Uterus (tissue), 4 donors: Measurements from ENCODE around the gene BTBD6. TPM values are rescaled to one million over a fixed set of nuclear protein-coding genes. Genes with fewer than 3 reads are reported as not detected.

Experiments
- DNase-seq, 2 donors: peaks; one replicate each; pipeline ENCODE4 v3.0.0-alpha.2; 2019 to 2020
- H3K27ac ChIP-seq, 2 donors: fragments of 200-600 bp; sonication (generic); 1 replicate in 1 of 2; 2 replicates in 1 of 2; pipeline ENCODE4 v1.5.1; 2016 to 2018
- H3K27me3 ChIP-seq, 2 donors: fragments of 200-600 bp; sonication (generic); one replicate each; pipeline ENCODE4 v1.5.1; 2018 to 2019; ENCODE audit warnings: control low read depth in 1 of 2
- H3K36me3 ChIP-seq, 2 donors: fragments of 200-600 bp; sonication (generic); one replicate each; pipeline ENCODE4 v1.5.1; 2019; ENCODE audit warnings: control low read depth in 1 of 2
- H3K4me1 ChIP-seq, 2 donors: fragments of 200-600 bp; sonication (generic); one replicate each; pipeline ENCODE4 v1.5.1; 2018 to 2019; ENCODE audit warnings: control low read depth in 1 of 2
- H3K4me3 ChIP-seq, 2 donors: fragments of 200-600 bp; sonication (generic); 1 replicate in 1 of 2; 2 replicates in 1 of 2; pipeline ENCODE4 v1.5.1; 2018 to 2019; ENCODE audit warnings: mild to moderate bottlenecking in 1 of 2
- H3K9me3 ChIP-seq, 2 donors: fragments of 200-600 bp; sonication (generic); one replicate each; pipeline ENCODE4 v1.5.1; 2019; ENCODE audit warnings: control low read depth in 1 of 2
- POLR2A ChIP-seq, 2 donors: fragments of 450-650 bp; IDR thresholded peaks; one replicate each; pipeline ENCODE4 v1.6.1; 2016; ENCODE audit warnings: antibody characterized with exemption in 2 of 2, mild to moderate bottlenecking in 1 of 2, moderate library complexity in 1 of 2
- intact Hi-C: fragments of 100-400 bp; cut with DNase I; formaldehyde crosslinking; loops from one replicate; pipeline ENCODE4 v1.15.1; 2023; ENCODE audit warnings: low total_unique reads
- total RNA-seq, 4 donors: library from RNA; depleted of rRNA in 3 of 4; stranded (reverse); fragments of >200 nt in 3 of 4; gene quantifications; one replicate each; pipeline versions ENCODE4 v1.1.0 to v1.2.4, GENCODE V29; 2014 to 2023
- TF ChIP-seq, protein P1 (sequence below), 4 experiments: fragments of 200-600 bp in 2 of 4; fragments of 450-650 bp in 2 of 4; sonication (generic) in 2 of 4; IDR thresholded peaks; one replicate each; pipeline ENCODE4 v1.5.1; 2016 to 2019; ENCODE audit warnings: antibody characterized with exemption in 4 of 4, mild to moderate bottlenecking in 2 of 4, moderate library complexity in 1 of 4
- donor health status: DM: yes; HTN: yes; CAD: no.

BTBD6 gene
- total RNA-seq, 4 donors from 2014 or later: 12.8 to 41.9 (median 27.9) TPM

DNA sequence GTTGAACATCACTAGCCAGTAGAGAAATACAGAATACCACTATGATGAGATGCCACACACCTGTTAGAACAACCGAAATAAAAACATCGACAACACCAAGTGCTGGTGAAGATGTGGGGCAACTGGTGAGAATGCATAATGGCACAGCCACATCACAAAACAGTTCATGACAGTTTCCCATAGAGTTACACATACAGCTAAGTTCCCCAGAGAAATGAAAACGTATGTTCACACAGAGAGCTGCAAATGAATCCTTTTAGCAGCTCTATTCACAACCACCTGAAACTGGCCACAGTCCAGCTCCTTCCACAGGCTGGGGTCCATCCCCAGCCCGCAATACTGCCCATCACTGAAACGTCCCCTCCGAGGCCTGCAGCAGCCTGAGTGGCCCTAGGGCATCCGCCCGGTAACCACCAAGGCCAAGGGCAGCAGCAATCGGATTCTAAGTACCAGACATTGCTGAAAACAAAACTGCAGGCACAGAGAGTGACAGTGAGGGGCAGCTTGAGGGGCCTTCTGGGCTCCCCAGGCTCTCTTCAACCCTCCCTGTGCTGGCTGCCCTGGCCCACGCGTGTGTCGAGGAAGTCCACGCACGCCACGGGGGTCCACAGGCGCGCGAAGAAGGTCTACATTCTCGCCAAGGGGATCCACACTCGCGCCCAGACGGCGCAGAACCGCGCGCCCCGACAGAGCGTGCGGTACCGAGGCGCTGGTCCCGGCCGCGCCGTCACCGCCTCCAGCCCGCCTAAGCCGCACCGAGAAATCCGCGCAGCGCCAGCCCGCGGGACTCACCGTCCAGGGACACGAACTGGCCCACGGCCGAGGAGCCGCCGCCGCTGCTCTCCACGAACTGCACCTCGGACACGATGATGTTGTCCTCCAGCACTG lies 51.6 kb downstream of the BTBD6 start:
- peak in 1 of 2 donors; percentile 48 for DNase-seq
- intact Hi-C loops: no loop called here
- no peaks in the 10 kb centered on the region for H3K36me3 ChIP-seq
- no peaks in the 10 kb centered on the region for H3K9me3 ChIP-seq
- H3K27me3 ChIP-seq: no peaks in the 10 kb centered on the region
- peaks cover 0 to 10% of the 10 kb centered on the region in 2 donors for H3K4me1 ChIP-seq
- peak overlapping the region; percentile 68 to 84 for H3K4me3 ChIP-seq
- H3K27ac ChIP-seq: peak overlapping the region; percentile 93 to 98
- TF ChIP-seq, protein P1, sequence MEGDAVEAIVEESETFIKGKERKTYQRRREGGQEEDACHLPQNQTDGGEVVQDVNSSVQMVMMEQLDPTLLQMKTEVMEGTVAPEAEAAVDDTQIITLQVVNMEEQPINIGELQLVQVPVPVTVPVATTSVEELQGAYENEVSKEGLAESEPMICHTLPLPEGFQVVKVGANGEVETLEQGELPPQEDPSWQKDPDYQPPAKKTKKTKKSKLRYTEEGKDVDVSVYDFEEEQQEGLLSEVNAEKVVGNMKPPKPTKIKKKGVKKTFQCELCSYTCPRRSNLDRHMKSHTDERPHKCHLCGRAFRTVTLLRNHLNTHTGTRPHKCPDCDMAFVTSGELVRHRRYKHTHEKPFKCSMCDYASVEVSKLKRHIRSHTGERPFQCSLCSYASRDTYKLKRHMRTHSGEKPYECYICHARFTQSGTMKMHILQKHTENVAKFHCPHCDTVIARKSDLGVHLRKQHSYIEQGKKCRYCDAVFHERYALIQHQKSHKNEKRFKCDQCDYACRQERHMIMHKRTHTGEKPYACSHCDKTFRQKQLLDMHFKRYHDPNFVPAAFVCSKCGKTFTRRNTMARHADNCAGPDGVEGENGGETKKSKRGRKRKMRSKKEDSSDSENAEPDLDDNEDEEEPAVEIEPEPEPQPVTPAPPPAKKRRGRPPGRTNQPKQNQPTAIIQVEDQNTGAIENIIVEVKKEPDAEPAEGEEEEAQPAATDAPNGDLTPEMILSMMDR (IDR thresholded peaks at IDR 0.05): no peak
- TF ChIP-seq POLR2A (IDR thresholded peaks at IDR 0.05): no peak

Other genes with a start within 250 kb of the BTBD6 start
- gene CDCA4, start 227.4 kb upstream of the BTBD6 start, total RNA-seq: 10 to 100 TPM in 2 of 4 donors, 1 to 10 TPM in 2; 2.3 to 43.3 (median 10.3) TPM
- 1 to 10 TPM in 2 of 4 donors, not detected in 2; 1.7 to 3.7 TPM for gene GPR132, start 183.1 kb upstream of the BTBD6 start, total RNA-seq
- 10 to 100 TPM in 2 of 4 donors, 1 to 10 TPM in 2; 7.6 to 27.4 (median 11.9) TPM for gene JAG2, start 79.8 kb upstream of the BTBD6 start, total RNA-seq
- 10 to 100 TPM in 3 of 4 donors, not detected in 1; 11.0 to 22.3 (median 13.2) TPM for gene NUDT14, start 67.2 kb upstream of the BTBD6 start, total RNA-seq
- gene BRF1, start 52.5 kb downstream of the BTBD6 start, total RNA-seq: 10 to 100 TPM in 3 of 4 donors, 1 to 10 TPM in 1; 9.7 to 77.7 (median 61.3) TPM
- gene PACS2, start 66.2 kb downstream of the BTBD6 start, total RNA-seq: 100 to 1,000 TPM in 1 of 4 donors, 10 to 100 TPM in 3; 37.1 to 116 (median 52.2) TPM
- gene TEX22, start 150.0 kb downstream of the BTBD6 start, total RNA-seq: 1 to 10 TPM in 2 of 4 donors, not detected in 2; 1.1 to 3.8 TPM
- gene MTA1, start 171.3 kb downstream of the BTBD6 start, total RNA-seq: 100 to 1,000 TPM in 2 of 4 donors, 10 to 100 TPM in 2; 62.9 to 218 (median 108) TPM
- 100 to 1,000 TPM in 3 of 4 donors, 10 to 100 TPM in 1; 76.1 to 377 (median 163) TPM for gene CRIP2, start 226.3 kb downstream of the BTBD6 start, total RNA-seq
- 10 to 100 TPM in 3 of 4 donors, under 1 TPM in 1; 0.51 to 64.7 (median 34.4) TPM for gene CRIP1, start 238.4 kb downstream of the BTBD6 start, total RNA-seq
- 10 to 100 TPM in 1 of 4 donors, 1 to 10 TPM in 1, under 1 TPM in 1, not detected in 1; 0.51 to 11.0 (median 9.4) TPM for gene TEDC1, start 242.7 kb downstream of the BTBD6 start, total RNA-seq